Measurements from ENCODE around the gene DGKD. TPM values are rescaled to one million over a fixed set of nuclear protein-coding genes. Genes with fewer than 3 reads are reported as not detected.
A peak's percentile ranks its signal among the peaks of the same experiment; 100 is the strongest.

Gene DGKD
- total RNA-seq, 1 donor from 2014 or later = 72.5 TPM

GRCh38 chr2:233433794-233434193 is 79.5 kb downstream of the DGKD start:
- Mint-ChIP-seq H3K4me1 (ENCODE audit: unreplicated experiment) (peaks cover 6% of the 10 kb centered on the region), H3K4me3 (no peak overlapping the region), H3K27ac (no peak overlapping the region), H3K27me3 (no peaks in the 10 kb centered on the region), H3K9me3 (no peaks in the 10 kb centered on the region), H3K36me3 (peaks cover 4% of the 10 kb centered on the region)
- no peak for DNase-seq (ENCODE audit: extremely low spot score, unreplicated experiment)
- no peak for TF ChIP-seq CTCF (conservative IDR thresholded peaks at IDR 0.05)

GRCh38 chr2:233434666-233435330 is 80.5 kb downstream of the DGKD start:
- DNase-seq (ENCODE audit: extremely low spot score, unreplicated experiment) = peak; percentile 24
- no peak overlapping the region for H3K27ac Mint-ChIP-seq
- H3K36me3 Mint-ChIP-seq = peaks cover 4% of the 10 kb centered on the region

GRCh38 chr2:233435436-233436190 is 81.3 kb downstream of the DGKD start:
- Mint-ChIP-seq H3K27me3 (no peaks in the 10 kb centered on the region), H3K4me3 (no peak overlapping the region)

More at GRCh38 chr2:233434666-233435330, 80.5 kb downstream of the DGKD start:
- Mint-ChIP-seq H3K4me1 (ENCODE audit: unreplicated experiment) (peaks cover 5% of the 10 kb centered on the region), H3K27me3 (no peaks in the 10 kb centered on the region), H3K9me3 (no peaks in the 10 kb centered on the region), H3K4me3 (no peak overlapping the region)
- TF ChIP-seq CTCF (conservative IDR thresholded peaks at IDR 0.05) = no peak

GRCh38 chr2:233436191-233436581 is 81.9 kb downstream of the DGKD start:
- peak; percentile 63 for DNase-seq (ENCODE audit: extremely low spot score, unreplicated experiment)
- Mint-ChIP-seq H3K9me3 (no peaks in the 10 kb centered on the region), H3K27me3 (no peaks in the 10 kb centered on the region), H3K27ac (no peak overlapping the region), H3K4me1 (ENCODE audit: unreplicated experiment) (no peaks in the 10 kb centered on the region), H3K4me3 (no peak overlapping the region), H3K36me3 (no peaks in the 10 kb centered on the region)
- TF ChIP-seq CTCF (conservative IDR thresholded peaks at IDR 0.05) = no peak

More at GRCh38 chr2:233435436-233436190, 81.3 kb downstream of the DGKD start:
- peak; percentile 34 for DNase-seq (ENCODE audit: extremely low spot score, unreplicated experiment)
- H3K4me1 Mint-ChIP-seq (ENCODE audit: unreplicated experiment) = no peaks in the 10 kb centered on the region
- H3K36me3 Mint-ChIP-seq = no peaks in the 10 kb centered on the region
- no peaks in the 10 kb centered on the region for H3K9me3 Mint-ChIP-seq
- no peak for TF ChIP-seq CTCF (conservative IDR thresholded peaks at IDR 0.05)
- no peak overlapping the region for H3K27ac Mint-ChIP-seq

- no peaks in the 10 kb centered on the region for H3K4me1 Mint-ChIP-seq (ENCODE audit: unreplicated experiment)
- H3K4me3 Mint-ChIP-seq = no peak overlapping the region
- DNase-seq (ENCODE audit: extremely low spot score, unreplicated experiment) = peak; percentile 54
- H3K9me3 Mint-ChIP-seq = no peaks in the 10 kb centered on the region
- H3K36me3 Mint-ChIP-seq = no peaks in the 10 kb centered on the region
- TF ChIP-seq CTCF (conservative IDR thresholded peaks at IDR 0.05) = no peak
- no peaks in the 10 kb centered on the region for H3K27me3 Mint-ChIP-seq
- no peak overlapping the region for H3K27ac Mint-ChIP-seq
These were observed 82.6 kb downstream of the DGKD start for GRCh38 chr2:233436691-233437438.
